Activated gamma-delta T cell treated with Interleukin-2 at 50 U/mL for 16 hours (primary cell): ENCODE measurements around the gene DROSHA.
"Not testable (repeated sequence)": the region's sequence is repeated elsewhere in the genome, so short reads cannot be mapped to it uniquely, and the experiment has no call there.

Experiments used
- DNase-seq: peaks from one replicate; pipeline ENCODE4 v3.0.0-alpha.2; 2020

The DROSHA gene

GRCh38 chr5:31410089-31410488 is 121.8 kb downstream of the DROSHA start:
- no peak for DNase-seq

DNA sequence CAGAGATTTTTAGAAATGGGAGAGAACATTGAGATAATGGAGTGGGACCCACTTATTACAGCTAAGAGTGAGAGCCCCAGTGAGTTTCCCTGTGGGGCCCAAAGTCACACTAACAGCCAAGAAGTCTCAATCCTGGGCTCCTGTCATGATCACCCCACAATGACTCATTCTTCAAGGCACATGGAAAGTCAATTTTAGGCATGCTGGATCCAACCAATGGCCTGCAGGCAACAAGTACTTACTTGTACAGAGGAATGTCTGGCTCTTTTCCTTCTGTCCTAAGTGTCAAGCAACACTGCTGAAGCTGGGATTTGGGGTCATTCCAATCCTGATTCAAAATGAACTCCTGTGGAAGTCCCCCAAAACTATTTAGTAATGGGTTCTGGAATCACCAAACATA is 123.1 kb downstream of the DROSHA start:
- DNase-seq = no peak

- DNase-seq = no peak
These were observed 123.8 kb downstream of the DROSHA start for GRCh38 chr5:31407921-31408693.

- DNase-seq = no peak
These were observed 127.6 kb downstream of the DROSHA start for GRCh38 chr5:31404325-31404724.

GRCh38 chr5:31401691-31402090 is 130.2 kb downstream of the DROSHA start:
- no peak for DNase-seq

DNA sequence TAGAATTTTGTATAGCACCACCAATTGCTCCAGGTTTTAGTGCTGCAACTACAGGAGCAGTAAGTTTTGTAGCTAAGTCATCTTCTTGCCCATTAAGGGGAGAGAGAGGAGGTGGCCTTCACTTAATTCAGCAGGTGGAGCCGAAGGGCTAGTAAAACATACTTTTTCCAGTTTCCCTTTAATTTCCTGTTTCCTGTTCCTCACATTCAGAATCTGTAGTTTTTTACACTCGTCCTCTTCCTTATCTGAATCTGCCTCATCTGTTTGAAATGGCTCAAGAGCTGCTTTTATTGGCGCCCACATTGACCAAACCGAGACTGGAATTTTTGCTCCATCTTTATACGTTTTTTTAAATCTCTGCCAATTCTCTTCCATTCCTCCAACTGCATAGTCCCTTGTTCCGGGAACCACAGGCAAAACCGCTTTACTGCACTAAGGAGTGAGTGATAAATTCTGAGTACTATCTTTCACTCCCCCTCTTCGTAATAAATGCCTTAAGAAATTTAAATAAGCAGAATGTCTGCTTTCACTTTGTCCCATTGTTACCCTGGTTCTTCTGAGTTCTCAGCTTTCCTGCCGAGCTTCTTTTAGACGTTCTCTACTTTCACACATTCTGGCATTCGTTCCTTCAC is 133.9 kb downstream of the DROSHA start:
- no peak for DNase-seq

DNA sequence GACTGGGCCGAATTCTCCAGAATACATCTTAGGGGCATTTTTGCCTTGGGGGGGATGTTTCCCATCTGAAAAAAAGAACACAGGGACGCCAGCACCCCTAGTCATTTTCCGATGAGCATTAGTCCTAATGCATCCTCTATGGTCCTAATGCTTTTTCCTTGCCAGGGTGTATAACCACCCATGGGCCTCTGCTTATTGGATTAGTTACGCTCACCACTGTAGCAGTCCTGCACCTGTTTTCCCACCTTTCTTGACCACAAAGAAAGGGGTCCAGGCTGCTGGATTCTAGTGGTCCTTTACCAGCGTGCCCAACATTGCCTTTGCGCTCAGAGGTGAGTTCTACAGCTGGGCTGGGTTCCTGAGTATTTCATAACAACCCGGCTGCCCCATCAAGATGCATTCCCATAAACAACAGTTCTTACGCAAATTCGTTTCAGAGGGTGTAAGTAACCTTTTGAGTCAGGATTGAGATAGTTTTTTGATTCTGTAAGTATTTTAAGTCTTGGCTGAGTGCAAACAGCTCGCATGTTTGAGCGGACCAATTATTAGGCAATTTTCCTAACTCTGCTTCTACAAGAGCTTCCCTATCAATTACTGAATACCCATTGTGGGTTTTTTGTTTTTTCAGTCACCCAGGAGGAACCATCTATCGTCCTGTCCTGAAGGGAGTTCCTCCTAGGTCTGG is 135.1 kb downstream of the DROSHA start:
- no peak for DNase-seq

DNA sequence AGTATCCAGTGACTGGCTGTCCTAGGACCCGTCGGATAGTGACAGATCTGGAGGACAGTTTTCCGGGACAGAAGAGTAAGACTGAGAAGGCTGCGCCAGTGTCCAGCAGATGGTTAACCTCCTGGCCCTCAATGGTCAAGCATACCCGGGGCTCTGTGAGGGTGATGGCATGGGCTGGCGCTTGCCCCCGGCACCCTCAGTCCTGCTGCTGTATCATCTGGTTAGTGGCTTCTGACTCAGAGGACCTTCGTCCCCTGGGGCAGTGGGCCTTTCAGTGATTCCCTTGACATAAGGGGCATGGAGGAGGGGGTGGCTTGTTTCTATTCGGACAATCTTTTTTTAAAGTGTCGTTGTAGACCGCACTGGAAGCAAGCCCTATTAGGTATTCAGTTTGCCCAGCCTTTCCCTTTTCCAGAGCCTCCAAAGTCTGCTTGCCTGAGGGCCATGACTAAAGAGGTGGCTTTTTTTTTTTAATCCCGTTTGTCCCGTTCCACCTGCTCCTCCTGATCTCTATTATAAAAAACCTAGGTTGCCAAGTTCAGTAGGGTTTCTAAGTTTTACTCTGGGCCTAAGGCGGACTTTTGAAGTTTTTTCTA is 136.3 kb downstream of the DROSHA start:
- not testable (repeated sequence) for DNase-seq

GRCh38 chr5:31393126-31393525 is 138.8 kb downstream of the DROSHA start:
- DNase-seq = no peak

- no peak for DNase-seq
These were observed 139.8 kb downstream of the DROSHA start for GRCh38 chr5:31392061-31392460.

- DNase-seq = no peak
These were observed 141.6 kb downstream of the DROSHA start for GRCh38 chr5:31390256-31390655.

DNA sequence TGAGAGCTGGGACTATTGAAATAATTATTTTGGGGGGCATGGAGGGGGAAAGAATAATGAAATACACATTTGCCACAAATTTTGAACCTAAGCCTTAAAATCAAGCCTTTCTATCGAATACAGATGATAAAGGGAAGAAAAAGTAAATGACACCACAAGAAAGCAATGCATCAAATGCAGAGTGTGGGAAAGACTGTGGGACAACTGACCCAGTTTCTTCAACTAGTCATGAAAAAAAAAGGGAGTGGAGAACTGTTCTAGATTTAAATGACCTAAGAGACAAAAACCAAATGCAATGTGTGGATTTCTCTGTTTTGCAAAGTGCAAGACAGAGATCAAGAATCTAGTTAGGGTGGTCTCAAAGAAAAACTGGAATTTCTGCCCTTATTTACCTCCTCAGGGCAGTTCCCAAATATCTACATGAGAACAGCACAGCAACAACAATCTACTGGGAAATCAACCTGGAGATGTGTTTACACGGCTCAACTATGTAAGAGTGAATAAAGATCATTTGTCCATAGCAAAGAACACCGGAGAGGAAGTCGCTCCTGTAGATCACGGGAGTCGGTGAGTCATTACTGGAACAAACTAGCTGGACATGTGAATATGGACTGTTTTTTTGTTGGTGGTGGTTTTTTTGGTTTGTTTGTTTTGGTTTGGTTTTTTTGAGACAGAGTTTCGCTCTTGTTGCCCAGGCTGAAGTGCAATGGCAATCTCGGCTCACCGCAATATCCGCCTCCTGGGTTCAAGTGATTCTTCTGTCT is 145.9 kb downstream of the DROSHA start:
- no peak for DNase-seq

GRCh38 chr5:31383734-31384133 is 148.2 kb downstream of the DROSHA start:
- no peak for DNase-seq

GRCh38 chr5:31382051-31382878 is 149.6 kb downstream of the DROSHA start:
- no peak for DNase-seq

DNA sequence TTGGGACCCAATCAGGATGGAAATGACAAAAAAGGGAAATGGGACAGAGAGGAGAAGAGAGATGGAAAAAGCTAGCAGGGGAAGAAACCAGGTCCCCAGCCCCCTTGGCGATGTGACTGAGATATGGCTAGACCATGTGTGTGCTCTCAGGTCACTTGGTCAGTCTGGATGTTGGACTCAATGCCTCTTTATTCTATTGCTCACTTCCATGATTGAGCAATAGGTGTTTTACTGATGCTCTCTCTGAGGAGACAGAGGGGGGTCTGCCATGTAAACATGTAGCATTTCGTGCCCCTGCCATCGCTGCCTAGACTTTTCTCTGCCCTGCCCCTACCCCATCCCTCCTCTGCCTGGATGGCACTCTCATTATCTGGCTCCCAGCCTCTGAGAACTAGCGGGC is 150.6 kb downstream of the DROSHA start:
- no peak for DNase-seq

GRCh38 chr5:31380049-31380448 is 151.8 kb downstream of the DROSHA start:
- DNase-seq = no peak

DNA sequence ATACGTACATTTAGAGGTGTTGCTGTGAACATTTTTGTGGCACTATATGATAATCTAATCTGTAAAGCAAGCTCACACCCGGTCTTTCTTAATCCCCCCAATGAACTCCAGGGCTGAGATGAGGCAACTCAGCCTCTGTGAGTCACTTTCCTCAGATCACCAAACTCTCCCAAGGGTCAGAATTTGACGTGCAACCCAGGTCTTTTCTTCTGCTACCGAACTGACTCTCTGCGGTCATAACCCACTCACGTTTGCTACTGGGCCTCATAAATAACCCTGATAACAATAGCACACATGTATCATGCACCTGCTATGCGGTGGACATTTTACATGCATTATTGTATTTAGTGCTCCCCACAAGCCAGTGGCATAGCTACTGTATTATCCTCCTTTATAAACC is 153.1 kb downstream of the DROSHA start:
- DNase-seq = no peak

- DNase-seq = no peak
These were observed 153.8 kb downstream of the DROSHA start for GRCh38 chr5:31378136-31378535.

GRCh38 chr5:31377274-31377946 is 154.5 kb downstream of the DROSHA start:
- DNase-seq = no peak

DNA sequence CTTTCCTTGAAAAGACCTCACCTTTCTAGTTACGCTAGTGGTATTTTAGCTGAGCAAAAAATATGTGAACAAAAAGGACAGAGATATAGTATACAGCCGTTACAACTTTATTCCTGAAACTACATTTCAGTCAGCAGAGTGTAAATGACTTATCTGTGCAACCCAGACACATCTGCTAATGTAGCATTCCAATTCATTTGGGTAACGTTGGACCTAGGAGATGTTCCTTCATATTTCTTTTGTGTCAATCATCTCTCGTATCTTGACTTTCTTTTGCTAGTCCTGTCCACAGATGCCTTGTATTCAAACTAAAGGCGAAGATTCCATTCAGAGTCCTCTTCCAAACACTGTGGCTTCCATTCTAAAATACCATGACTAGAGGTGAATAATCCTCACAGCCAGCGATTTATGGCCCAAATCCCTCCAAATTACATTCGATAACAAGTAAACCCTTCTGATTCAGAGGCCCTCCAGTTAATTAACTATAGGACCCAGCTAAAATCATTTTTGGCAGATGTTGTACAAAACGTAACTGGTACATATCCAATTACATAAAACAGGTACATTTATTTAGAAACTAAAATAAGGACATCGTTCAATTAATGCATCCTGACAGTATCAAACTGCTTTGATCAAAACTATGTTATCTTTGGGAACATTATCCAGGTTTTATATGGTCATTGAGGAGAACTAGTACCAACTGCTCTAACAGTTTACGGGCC is 155.7 kb downstream of the DROSHA start:
- no peak for DNase-seq

DNA sequence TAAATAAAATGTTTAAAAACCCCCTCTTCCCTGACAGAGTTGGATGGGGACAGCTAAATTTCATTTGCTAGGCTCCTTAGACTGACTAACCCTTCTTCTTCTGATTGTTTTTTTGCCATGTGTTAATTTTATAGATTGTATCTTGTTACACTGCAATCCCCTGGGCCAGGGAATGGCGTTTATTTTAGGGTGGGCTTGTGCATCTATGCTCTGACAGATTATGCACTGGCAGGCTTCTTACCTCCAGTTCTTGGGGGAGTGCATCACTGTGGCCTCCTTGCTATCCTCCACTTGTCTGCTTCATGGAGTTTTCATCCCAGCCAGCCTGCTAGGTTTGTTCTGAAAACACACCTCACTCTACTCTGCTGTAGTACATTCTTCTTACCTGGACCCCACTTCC is 159.8 kb downstream of the DROSHA start:
- DNase-seq = no peak
